ENCODE data around the gene SMOC2. TPM values are rescaled to one million over a fixed set of nuclear protein-coding genes. Genes with fewer than 3 reads are reported as not detected.

SMOC2 gene
- total RNA-seq, 2 donors from 2014 or later, result 17.8 to 167 TPM

- DNase-seq (ENCODE audit: low spot score), result no peak
- Histone ChIP-seq H3K4me1 (replicated peaks) (peaks cover 12% of the 10 kb centered on the region), H3K36me3 (no peaks in the 10 kb centered on the region), H3K27ac (no peak overlapping the region), H3K4me3 (no peak overlapping the region), H3K9me3 (no peaks in the 10 kb centered on the region), H3K27me3 (replicated peaks; ENCODE audit: insufficient read depth) (no peaks in the 10 kb centered on the region)
- no peak for TF ChIP-seq POLR2AphosphoS5 (IDR thresholded peaks at IDR 0.05)
- TF ChIP-seq CTCF (IDR thresholded peaks at IDR 0.05), result no peak
- TF ChIP-seq POLR2A (IDR thresholded peaks at IDR 0.05), result no peak
- 83% methylated on average over 9 of the region's 9 CpGs for WGBS
- intact Hi-C loops (cut with DNase I), result no loop called here
Observed at GRCh38 chr6:168645326-168645725, 204.3 kb downstream of the SMOC2 start.

DNA sequence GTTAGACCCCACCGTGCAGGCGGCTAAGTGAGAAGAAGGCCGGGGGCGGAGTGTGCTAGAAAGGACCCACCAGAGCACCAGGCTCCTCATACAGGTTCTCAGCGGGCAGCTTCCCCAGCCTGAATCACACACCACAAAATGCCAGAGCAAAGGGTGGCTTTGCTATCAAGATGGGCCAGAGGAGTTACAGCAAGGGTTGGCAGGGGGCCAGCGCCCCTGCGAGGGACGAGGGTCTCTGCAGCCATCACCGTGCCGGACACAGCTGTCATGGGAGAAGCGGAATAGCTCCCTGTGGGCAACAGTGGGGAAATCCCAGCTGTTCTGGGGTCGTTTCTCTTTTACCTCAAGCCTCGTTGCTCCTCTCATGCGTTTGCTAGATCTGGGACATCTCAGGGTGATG, 206.3 kb downstream of the SMOC2 start:
- Histone ChIP-seq H3K27ac (no peak overlapping the region), H3K4me3 (no peak overlapping the region), H3K27me3 (replicated peaks; ENCODE audit: insufficient read depth) (no peaks in the 10 kb centered on the region), H3K9me3 (no peaks in the 10 kb centered on the region), H3K4me1 (replicated peaks) (peaks cover 14% of the 10 kb centered on the region), H3K36me3 (no peaks in the 10 kb centered on the region)
- TF ChIP-seq POLR2A (IDR thresholded peaks at IDR 0.05), result no peak
- no peak for TF ChIP-seq POLR2AphosphoS5 (IDR thresholded peaks at IDR 0.05)
- no peak for DNase-seq (ENCODE audit: low spot score)
- intact Hi-C loops (cut with DNase I), result no loop called here
- 74% methylated on average over 14 of the region's 14 CpGs for WGBS

- Histone ChIP-seq H3K4me3 (no peak overlapping the region), H3K9me3 (no peaks in the 10 kb centered on the region), H3K27ac (no peak overlapping the region), H3K27me3 (replicated peaks; ENCODE audit: insufficient read depth) (no peaks in the 10 kb centered on the region), H3K4me1 (replicated peaks) (peaks cover 14% of the 10 kb centered on the region), H3K36me3 (no peaks in the 10 kb centered on the region)
- DNase-seq (ENCODE audit: low spot score), result peak; percentile 44
- intact Hi-C loops (cut with DNase I), result no loop called here
- WGBS, result 27% methylated on average over 30 of the region's 30 CpGs
- TF ChIP-seq POLR2A (IDR thresholded peaks at IDR 0.05), result no peak
- TF ChIP-seq POLR2AphosphoS5 (IDR thresholded peaks at IDR 0.05), result peak; percentile 33
- no peak for TF ChIP-seq CTCF (IDR thresholded peaks at IDR 0.05)
Observed at GRCh38 chr6:168648240-168649125, 207.5 kb downstream of the SMOC2 start.

GRCh38 chr6:168649209-168649608, 208.2 kb downstream of the SMOC2 start:
- 71% methylated on average over 10 of the region's 10 CpGs for WGBS
- TF ChIP-seq CTCF (IDR thresholded peaks at IDR 0.05) (no peak), POLR2A (IDR thresholded peaks at IDR 0.05) (no peak), POLR2AphosphoS5 (IDR thresholded peaks at IDR 0.05) (no peak)
- intact Hi-C loops (cut with DNase I), result no loop called here

DNA sequence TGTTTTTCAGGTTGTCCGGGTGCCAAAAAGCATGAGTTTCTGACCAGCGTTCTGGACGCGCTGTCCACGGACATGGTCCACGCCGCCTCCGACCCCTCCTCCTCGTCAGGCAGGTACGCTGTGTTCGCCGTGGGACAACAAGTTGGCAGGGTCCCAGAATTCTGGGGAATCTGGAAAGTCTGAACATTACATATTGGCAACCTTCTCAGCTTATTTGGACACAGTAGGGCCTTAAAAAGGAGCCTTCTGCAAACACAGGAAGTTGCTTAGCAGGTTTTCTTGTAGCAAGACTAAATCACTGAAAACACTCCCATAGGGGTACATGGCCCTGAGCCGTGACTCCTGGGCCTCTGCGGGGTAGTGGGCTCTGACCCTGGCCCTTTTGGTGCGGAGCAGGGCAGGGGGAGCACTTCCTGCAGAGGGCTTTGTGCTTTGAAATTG, 209.7 kb downstream of the SMOC2 start:
- DNase-seq (ENCODE audit: low spot score), result peak; percentile 86
- peak overlapping the region; percentile 64 to 71 for H3K27ac ChIP-seq
- TF ChIP-seq POLR2A (IDR thresholded peaks at IDR 0.05) (no peak), POLR2AphosphoS5 (IDR thresholded peaks at IDR 0.05) (peak; percentile 86)
- no peaks in the 10 kb centered on the region for H3K27me3 ChIP-seq (replicated peaks; ENCODE audit: insufficient read depth)
- intact Hi-C loops (cut with DNase I), result no loop called here
- WGBS, result 25% methylated on average over 15 of the region's 15 CpGs
- H3K36me3 ChIP-seq, result no peaks in the 10 kb centered on the region
- peaks cover 14% of the 10 kb centered on the region for H3K4me1 ChIP-seq (replicated peaks)
- no peak overlapping the region for H3K4me3 ChIP-seq
- no peaks in the 10 kb centered on the region for H3K9me3 ChIP-seq

More at GRCh38 chr6:168649209-168649608, 208.2 kb downstream of the SMOC2 start:
- Histone ChIP-seq H3K36me3 (no peaks in the 10 kb centered on the region), H3K4me1 (replicated peaks) (peaks cover 14% of the 10 kb centered on the region), H3K4me3 (no peak overlapping the region), H3K27ac (no peak overlapping the region), H3K27me3 (replicated peaks; ENCODE audit: insufficient read depth) (no peaks in the 10 kb centered on the region), H3K9me3 (no peaks in the 10 kb centered on the region)
- DNase-seq (ENCODE audit: low spot score), result no peak

Data from prostate gland (tissue), 2 donors.